OCI-LY1 (cell line): ENCODE results near the gene CDH2.

Experiments used
- H2AFZ ChIP-seq: fragments of 200-600 bp; sonication (generic), shearing (Covaris generic); 2 replicates; pipeline ENCODE4 v1.6.0; 2014; ENCODE audit warnings: antibody characterized with exemption, mild to moderate bottlenecking, low read length
- H3F3A ChIP-seq: fragments of 200-600 bp; sonication (generic), shearing (Covaris generic); 2 replicates; pipeline ENCODE4 v1.6.0; 2014; ENCODE audit warnings: mild to moderate bottlenecking, antibody characterized with exemption, low read length, moderate library complexity; ENCODE audit not compliant: insufficient read depth
- H3K27ac ChIP-seq: fragments of 200-600 bp; sonication (generic); 2 replicates; pipeline ENCODE4 v1.5.1; 2014; ENCODE audit warnings: low read length, mixed run types, mild to moderate bottlenecking, low read depth; ENCODE audit not compliant: poor library complexity, severe bottlenecking
- H3K27me3 ChIP-seq: fragments of 200-600 bp; sonication (generic); 2 replicates; pipeline ENCODE4 v1.6.0; 2014; ENCODE audit warnings: antibody characterized with exemption, mild to moderate bottlenecking, low read length, moderate library complexity; ENCODE audit not compliant: insufficient read depth
- H3K36me3 ChIP-seq: fragments of 200-600 bp; sonication (generic); 2 replicates; pipeline ENCODE4 v1.6.1; 2014; ENCODE audit warnings: mild to moderate bottlenecking, antibody characterized with exemption, low read length, moderate library complexity, mixed read lengths; ENCODE audit not compliant: insufficient read depth
- H3K4me1 ChIP-seq: fragments of 200-600 bp; sonication (generic); 2 replicates; pipeline ENCODE4 v1.5.1; 2014; ENCODE audit warnings: mild to moderate bottlenecking, low read length, moderate library complexity; ENCODE audit not compliant: insufficient read depth, severe bottlenecking
- H3K4me2 ChIP-seq: fragments of 200-600 bp; sonication (generic), shearing (Covaris generic); 2 replicates; pipeline ENCODE4 v1.6.1; 2014; ENCODE audit warnings: low read length
- H3K4me3 ChIP-seq: fragments of 200-600 bp; sonication (generic); 2 replicates; pipeline ENCODE4 v1.5.1; 2014; ENCODE audit warnings: low read length, low read depth, mild to moderate bottlenecking, mixed read lengths; ENCODE audit not compliant: poor library complexity, severe bottlenecking
- H3K79me2 ChIP-seq: fragments of 200-600 bp; shearing (Covaris generic); 2 replicates; pipeline ENCODE4 v1.6.1; 2016; ENCODE audit warnings: mixed run types, low read length, mixed read lengths; ENCODE audit not compliant: insufficient read depth
- H3K9ac ChIP-seq: fragments of 200-600 bp; sonication (generic), shearing (Covaris generic); 2 replicates; pipeline ENCODE4 v1.6.1; 2014; ENCODE audit warnings: mild to moderate bottlenecking, low read length, mixed read lengths
- H3K9me2 ChIP-seq: fragments of 200-600 bp; sonication (generic), shearing (Covaris generic); 2 replicates; pipeline ENCODE4 v1.6.1; 2014; ENCODE audit warnings: low read depth, mild to moderate bottlenecking, low read length, mixed read lengths
- H3K9me3 ChIP-seq: fragments of 200-600 bp; shearing (Covaris generic); 2 replicates; pipeline ENCODE4 v1.6.1; 2014; ENCODE audit warnings: low read length, mixed read lengths
- H4K20me1 ChIP-seq: fragments of 200-600 bp; sonication (generic), shearing (Covaris generic); 2 replicates; pipeline ENCODE4 v1.6.0; 2016; ENCODE audit warnings: mild to moderate bottlenecking, low read length; ENCODE audit not compliant: insufficient read depth
- EZH2 ChIP-seq: fragments of 200-600 bp; sonication (generic), shearing (Covaris generic); IDR thresholded peaks from 2 replicates; pipeline ENCODE4 v1.8.0; 2017; ENCODE audit warnings: borderline replicate concordance, mixed run types, mild to moderate bottlenecking, antibody characterized with exemption, low read length, moderate library complexity, mixed read lengths
- TF ChIP-seq, protein P1 (sequence below): fragments of 200-600 bp; sonication (generic), shearing (Covaris generic); IDR thresholded peaks from 2 replicates; pipeline ENCODE4 v1.5.1; 2017; ENCODE audit warnings: mild to moderate bottlenecking, antibody characterized with exemption, low read length, moderate library complexity, mixed read lengths

Gene CDH2

DNA sequence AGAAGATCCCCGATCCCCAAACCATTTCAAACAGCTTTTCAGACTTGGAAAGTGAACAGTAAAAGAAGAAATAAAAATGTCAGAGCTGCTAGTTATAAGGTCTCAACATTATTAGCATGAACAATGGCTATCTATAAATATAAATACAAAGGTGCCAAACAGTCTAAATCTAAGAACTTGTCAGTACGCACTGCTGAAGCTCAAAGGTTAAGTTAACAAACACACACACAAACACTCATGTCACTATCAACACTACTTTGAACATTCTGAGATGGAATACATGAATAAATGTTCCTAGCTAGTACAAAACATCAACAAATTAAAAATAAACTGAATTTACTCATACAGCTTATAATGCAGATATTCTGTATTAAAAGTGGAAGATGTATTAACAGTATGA is 108.7 kb downstream of the CDH2 start:
- no peak overlapping the region for H2AFZ ChIP-seq
- no peaks in the 10 kb centered on the region for H4K20me1 ChIP-seq
- H3K9me2 ChIP-seq, result no peaks in the 10 kb centered on the region
- no peak overlapping the region for H3K4me3 ChIP-seq
- no peaks in the 10 kb centered on the region for H3K36me3 ChIP-seq
- H3K27me3 ChIP-seq, result no peaks in the 10 kb centered on the region
- TF ChIP-seq EZH2, result no peak
- TF ChIP-seq, protein P1, sequence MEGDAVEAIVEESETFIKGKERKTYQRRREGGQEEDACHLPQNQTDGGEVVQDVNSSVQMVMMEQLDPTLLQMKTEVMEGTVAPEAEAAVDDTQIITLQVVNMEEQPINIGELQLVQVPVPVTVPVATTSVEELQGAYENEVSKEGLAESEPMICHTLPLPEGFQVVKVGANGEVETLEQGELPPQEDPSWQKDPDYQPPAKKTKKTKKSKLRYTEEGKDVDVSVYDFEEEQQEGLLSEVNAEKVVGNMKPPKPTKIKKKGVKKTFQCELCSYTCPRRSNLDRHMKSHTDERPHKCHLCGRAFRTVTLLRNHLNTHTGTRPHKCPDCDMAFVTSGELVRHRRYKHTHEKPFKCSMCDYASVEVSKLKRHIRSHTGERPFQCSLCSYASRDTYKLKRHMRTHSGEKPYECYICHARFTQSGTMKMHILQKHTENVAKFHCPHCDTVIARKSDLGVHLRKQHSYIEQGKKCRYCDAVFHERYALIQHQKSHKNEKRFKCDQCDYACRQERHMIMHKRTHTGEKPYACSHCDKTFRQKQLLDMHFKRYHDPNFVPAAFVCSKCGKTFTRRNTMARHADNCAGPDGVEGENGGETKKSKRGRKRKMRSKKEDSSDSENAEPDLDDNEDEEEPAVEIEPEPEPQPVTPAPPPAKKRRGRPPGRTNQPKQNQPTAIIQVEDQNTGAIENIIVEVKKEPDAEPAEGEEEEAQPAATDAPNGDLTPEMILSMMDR, result no peak
- H3K4me1 ChIP-seq, result no peaks in the 10 kb centered on the region
- H3K9me3 ChIP-seq, result no peaks in the 10 kb centered on the region
- H3K27ac ChIP-seq, result no peak overlapping the region
- no peaks in the 10 kb centered on the region for H3K79me2 ChIP-seq
- no peaks in the 10 kb centered on the region for H3F3A ChIP-seq
- H3K4me2 ChIP-seq, result no peak overlapping the region
- no peak overlapping the region for H3K9ac ChIP-seq

DNA sequence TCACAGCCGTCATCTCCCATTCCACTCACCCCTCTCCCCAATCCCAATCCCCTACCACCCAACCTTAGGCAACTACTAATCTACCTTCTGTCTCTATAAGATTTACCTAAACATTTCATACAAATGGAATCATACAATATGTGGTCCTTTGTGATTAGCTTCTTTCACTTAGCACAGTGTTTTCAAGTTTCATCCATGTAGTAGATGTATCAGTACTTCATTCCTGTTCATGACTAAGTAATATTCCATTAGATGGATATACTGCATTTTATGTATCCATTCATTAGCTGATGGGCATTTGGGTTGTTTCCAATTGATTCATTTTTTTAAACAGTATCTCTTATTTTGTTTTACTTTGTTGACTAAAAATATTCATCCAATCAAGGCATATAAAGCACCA is 109.6 kb downstream of the CDH2 start:
- Histone ChIP-seq H3K27me3 (no peaks in the 10 kb centered on the region), H3K4me2 (no peak overlapping the region), H2AFZ (no peak overlapping the region), H4K20me1 (no peaks in the 10 kb centered on the region), H3K9me2 (no peaks in the 10 kb centered on the region), H3K36me3 (no peaks in the 10 kb centered on the region), H3K4me3 (no peak overlapping the region), H3K9me3 (no peaks in the 10 kb centered on the region), H3K79me2 (no peaks in the 10 kb centered on the region), H3K27ac (no peak overlapping the region), H3K9ac (no peak overlapping the region), H3F3A (no peaks in the 10 kb centered on the region), H3K4me1 (no peaks in the 10 kb centered on the region)
- TF ChIP-seq EZH2, result no peak
- TF ChIP-seq, protein P1, result no peak

DNA sequence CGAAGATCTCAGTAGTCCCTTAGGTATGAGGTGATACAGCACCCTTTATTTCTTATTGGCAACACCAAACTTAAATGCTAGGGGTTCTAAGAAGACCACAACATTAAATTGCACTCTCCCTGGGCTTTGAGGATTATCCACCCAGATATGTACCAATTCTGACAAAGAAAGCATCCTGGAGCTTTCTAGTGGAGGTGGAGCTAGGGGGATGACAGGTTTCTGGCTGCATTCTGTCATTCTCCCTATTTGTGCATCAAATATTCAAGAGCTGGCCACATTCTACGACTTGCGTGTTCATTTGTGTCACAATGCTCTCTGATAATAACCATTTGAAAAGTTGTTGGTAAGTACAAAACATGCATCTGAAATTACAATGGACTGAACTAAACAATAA is 111.1 kb downstream of the CDH2 start:
- no peak overlapping the region for H3K4me3 ChIP-seq
- H3K27ac ChIP-seq, result no peak overlapping the region
- H3F3A ChIP-seq, result no peaks in the 10 kb centered on the region
- no peak overlapping the region for H3K4me2 ChIP-seq
- H2AFZ ChIP-seq, result no peak overlapping the region
- H3K9ac ChIP-seq, result no peak overlapping the region
- H3K79me2 ChIP-seq, result no peaks in the 10 kb centered on the region
- H3K9me2 ChIP-seq, result no peaks in the 10 kb centered on the region
- no peaks in the 10 kb centered on the region for H3K9me3 ChIP-seq
- no peaks in the 10 kb centered on the region for H3K27me3 ChIP-seq
- H4K20me1 ChIP-seq, result no peaks in the 10 kb centered on the region
- H3K36me3 ChIP-seq, result no peaks in the 10 kb centered on the region
- no peaks in the 10 kb centered on the region for H3K4me1 ChIP-seq
- TF ChIP-seq, protein P1, result no peak
- TF ChIP-seq EZH2, result no peak
